Motor neuron (in vitro differentiated cells): ENCODE measurements around the gene CREB3L2. TPM values are rescaled to one million over a fixed set of nuclear protein-coding genes. Genes with fewer than 3 reads are reported as not detected.

Experiments
- ATAC-seq, 8 experiments: fragments of 200-7000 bp; cut with Tn5 transposase; replicated peaks in 6 of 8; 2 replicates each; pipeline ENCODE4 v1.8.0; 2021; ENCODE audit warnings: mild to moderate bottlenecking in 8 of 8, moderate library complexity in 8 of 8
- H3K27ac ChIP-seq, 2 donors: fragments of 250-450 bp; sonication (Bioruptor Pico); 2 replicates each; pipeline ENCODE4 v1.9.0; 2021; ENCODE audit warnings: antibody characterized with exemption in 2 of 2, mild to moderate bottlenecking in 2 of 2, moderate library complexity in 1 of 2
- H3K4me1 ChIP-seq, 2 donors: fragments of 250-450 bp; sonication (Bioruptor Pico); replicated peaks in 1 of 2; 2 replicates each; pipeline ENCODE4 v1.6.1; 2021; ENCODE audit warnings: antibody characterized with exemption in 2 of 2, mild to moderate bottlenecking in 2 of 2, moderate library complexity in 1 of 2
- H3K4me3 ChIP-seq, 5 donors: fragments of 250-450 bp; sonication (Bioruptor Pico); 2 replicates each; pipeline ENCODE4 v1.9.0; 2021; ENCODE audit warnings: antibody characterized with exemption in 5 of 5, mild to moderate bottlenecking in 5 of 5, moderate library complexity in 4 of 5
- whole genome bisulfite sequencing, 10 experiments: fragments of 450-650 bp; shearing (Covaris generic); methylation state at CpG; one replicate each; pipeline ENCODE4 v1.0.0; 2022; 5-methylcytosine and 5-hydroxymethylcytosine counted together
- in situ Hi-C, 9 experiments: fragments of 400-800 bp; cut with MboI; loops; one replicate each; pipeline ENCODE4 v1.15.0; 2021; ENCODE audit warnings: low sequenced_read_pairs in 9 of 9, low pct_unique_long_range_greater_than_20kb in 2 of 9; ENCODE audit not compliant: unreplicated experiment in 9 of 9
- total RNA-seq, 8 experiments: library from RNA; unstranded; fragments of 300-600 nt; gene quantifications; 2 replicates each; pipeline versions ENCODE4 v1.2.3 to v1.2.4, GENCODE V29; 2022

Gene CREB3L2
- total RNA-seq, 8 experiments from 2014 or later, result 2.4 to 33.0 (median 6.4) TPM

DNA sequence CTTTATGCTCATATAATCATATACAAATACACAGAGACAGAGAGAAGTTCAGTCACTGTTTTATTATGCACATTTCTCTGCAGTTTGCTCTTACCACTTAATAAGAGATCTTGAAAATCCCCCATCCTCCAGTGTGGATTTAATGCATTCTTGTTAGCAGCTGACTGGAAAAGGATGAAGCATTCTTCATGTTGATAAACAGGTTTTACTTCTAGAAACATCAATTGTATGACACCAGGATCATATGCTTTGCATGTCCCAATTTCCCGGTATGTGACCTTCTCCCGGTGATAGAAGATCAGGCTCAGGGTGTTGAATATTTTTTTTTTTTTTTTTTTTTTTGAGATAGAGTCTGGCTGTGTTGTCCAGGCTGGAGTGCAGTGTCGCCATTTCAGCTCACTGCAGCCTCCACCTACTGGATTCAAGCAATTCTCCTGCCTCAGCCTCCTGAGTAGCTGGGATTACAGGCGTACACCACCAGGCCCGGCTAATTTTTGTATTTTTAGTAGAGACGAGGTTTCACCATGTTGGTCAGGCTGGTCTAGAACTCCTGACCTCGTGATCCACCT, 6.2 kb upstream of the CREB3L2 start:
- WGBS, 10 experiments, result 59 to 100% (median 92%) methylated on average over 1 to 5 of the region's 7 CpGs; no CpG with 5 or more reads in 1 of the 10 experiments
- in situ Hi-C loops, result loop anchor here in 6 of 9 experiments (5.0 to 25.0 kb wide), 5 partner anchors 96 to 396 kb away; no protein-coding TSS in a partner anchor
- H3K4me3 ChIP-seq, result no peak overlapping the region
- no peak overlapping the region for H3K27ac ChIP-seq
- H3K4me1 ChIP-seq, result peaks cover 0 to 3% of the 10 kb centered on the region in 2 donors
- peak in 1 of 8 experiments; percentile 36 for ATAC-seq

DNA sequence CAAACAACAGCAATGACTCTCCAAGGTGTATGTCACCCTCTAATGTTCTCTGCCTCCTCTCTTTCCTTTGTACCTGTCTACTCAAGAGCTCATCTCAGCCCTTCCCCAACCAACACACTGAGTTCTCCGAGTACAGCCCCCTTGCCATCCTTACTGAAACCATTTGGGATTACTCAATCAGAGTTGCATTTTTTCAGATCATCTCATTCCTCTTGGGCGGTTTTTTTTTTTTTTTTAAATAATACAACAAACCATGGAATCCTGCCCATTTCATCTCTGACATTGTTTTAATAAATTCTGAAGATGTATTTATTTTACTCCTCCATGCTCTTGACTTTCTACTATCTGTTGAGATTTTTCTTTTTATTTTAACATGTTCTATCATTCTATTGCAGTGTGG, 4.2 kb upstream of the CREB3L2 start:
- no peak overlapping the region for H3K27ac ChIP-seq
- in situ Hi-C loops, result loop anchor here in 6 of 9 experiments (5.0 to 25.0 kb wide), 5 partner anchors 94 to 394 kb away; no protein-coding TSS in a partner anchor
- H3K4me3 ChIP-seq, result no peak overlapping the region
- H3K4me1 ChIP-seq, result peaks cover 0 to 3% of the 10 kb centered on the region in 2 donors
- 10 to 100% (median 61%) methylated on average over 2 of the region's 2 CpGs; no CpG with 5 or more reads in 2 of the 10 experiments for WGBS, 10 experiments
- ATAC-seq, result no peak

DNA sequence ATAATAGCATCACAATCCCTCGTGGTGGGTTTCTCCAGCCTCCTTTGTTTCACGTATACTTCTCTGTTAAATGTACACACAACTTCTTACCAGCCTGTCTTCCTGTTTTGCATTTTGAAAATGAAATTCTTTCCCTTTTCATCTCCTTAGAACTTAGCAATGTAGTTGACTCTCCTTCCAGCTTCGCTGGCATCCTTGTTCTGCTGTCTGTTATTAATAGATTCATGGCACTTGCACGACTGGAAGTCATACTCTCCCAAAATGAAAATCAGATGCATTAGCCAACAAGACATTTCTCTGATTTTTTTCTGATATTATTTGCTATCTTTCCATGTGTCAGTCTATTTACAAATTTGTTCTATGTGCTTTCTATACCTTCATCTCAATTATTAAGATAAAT, 3.0 kb upstream of the CREB3L2 start:
- no peak for ATAC-seq
- H3K4me3 ChIP-seq, result no peak overlapping the region
- H3K4me1 ChIP-seq, result peaks cover 0 to 6% of the 10 kb centered on the region in 2 donors
- no peak overlapping the region for H3K27ac ChIP-seq
- in situ Hi-C loops, result loop anchor here in 6 of 9 experiments (5.0 to 25.0 kb wide), 5 partner anchors 93 to 393 kb away; no protein-coding TSS in a partner anchor
- 14 to 100% (median 89%) methylated on average over 2 to 4 of the region's 4 CpGs for WGBS, 10 experiments

DNA sequence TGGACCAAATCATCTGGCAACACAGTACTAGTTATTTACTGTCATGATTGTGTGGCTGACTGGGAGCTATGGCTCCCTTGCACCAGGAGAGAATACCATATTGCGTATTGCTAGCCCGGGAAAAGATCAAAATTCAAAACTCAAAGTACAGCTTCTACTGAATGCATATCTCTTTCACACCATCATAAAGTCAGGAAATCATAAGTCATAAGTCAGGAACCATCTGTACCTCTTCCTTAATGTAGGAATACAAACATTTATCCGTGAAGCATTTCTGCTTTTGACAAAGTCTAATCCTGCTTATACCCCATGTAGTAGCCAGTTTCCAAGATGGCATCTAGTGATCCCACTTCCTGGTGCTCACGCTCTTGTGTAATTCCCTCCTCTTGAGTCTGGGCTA, 2.2 kb upstream of the CREB3L2 start:
- in situ Hi-C loops, result loop anchor here in 6 of 9 experiments (10.0 to 25.0 kb wide), 4 partner anchors 92 to 392 kb away; no protein-coding TSS in a partner anchor

DNA sequence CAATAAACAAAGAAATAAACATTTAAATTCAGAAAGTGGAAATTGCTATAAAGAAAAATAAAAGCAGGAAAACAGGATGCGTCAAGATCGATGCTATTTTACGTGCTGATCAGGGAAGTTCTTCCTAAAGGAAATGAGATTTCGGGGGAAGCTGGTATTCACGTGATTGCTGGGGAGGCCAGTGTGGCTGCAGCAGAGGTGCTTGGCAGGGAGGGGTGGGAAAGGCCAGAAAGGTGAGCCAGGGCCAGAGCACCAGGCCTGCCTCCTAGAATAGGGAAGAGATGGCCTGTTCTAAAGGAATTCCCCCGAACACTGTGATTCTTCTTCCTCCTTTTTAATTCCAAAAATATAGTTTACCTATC, 923 bp upstream of the CREB3L2 start:
- no peak for ATAC-seq
- Histone ChIP-seq H3K4me3 (no peak overlapping the region), H3K4me1 (peaks cover 14 to 18% of the 10 kb centered on the region in 2 donors), H3K27ac (no peak overlapping the region)
- in situ Hi-C loops, result loop anchor here in 6 of 9 experiments (10.0 to 25.0 kb wide), 4 partner anchors 91 to 391 kb away; no protein-coding TSS in a partner anchor
- 63 to 100% (median 84%) methylated on average over 3 to 5 of the region's 6 CpGs; no CpG with 5 or more reads in 1 of the 10 experiments for WGBS, 10 experiments

More for the DNA sequence above, 2.2 kb upstream of the CREB3L2 start:
- peaks cover 9 to 13% of the 10 kb centered on the region in 2 donors for H3K4me1 ChIP-seq
- H3K27ac ChIP-seq, result no peak overlapping the region
- 86 to 100% (median 98%) methylated on average over 1 to 4 of the region's 4 CpGs; no CpG with 5 or more reads in 2 of the 10 experiments for WGBS, 10 experiments
- H3K4me3 ChIP-seq, result no peak overlapping the region
- ATAC-seq, result no peak

DNA sequence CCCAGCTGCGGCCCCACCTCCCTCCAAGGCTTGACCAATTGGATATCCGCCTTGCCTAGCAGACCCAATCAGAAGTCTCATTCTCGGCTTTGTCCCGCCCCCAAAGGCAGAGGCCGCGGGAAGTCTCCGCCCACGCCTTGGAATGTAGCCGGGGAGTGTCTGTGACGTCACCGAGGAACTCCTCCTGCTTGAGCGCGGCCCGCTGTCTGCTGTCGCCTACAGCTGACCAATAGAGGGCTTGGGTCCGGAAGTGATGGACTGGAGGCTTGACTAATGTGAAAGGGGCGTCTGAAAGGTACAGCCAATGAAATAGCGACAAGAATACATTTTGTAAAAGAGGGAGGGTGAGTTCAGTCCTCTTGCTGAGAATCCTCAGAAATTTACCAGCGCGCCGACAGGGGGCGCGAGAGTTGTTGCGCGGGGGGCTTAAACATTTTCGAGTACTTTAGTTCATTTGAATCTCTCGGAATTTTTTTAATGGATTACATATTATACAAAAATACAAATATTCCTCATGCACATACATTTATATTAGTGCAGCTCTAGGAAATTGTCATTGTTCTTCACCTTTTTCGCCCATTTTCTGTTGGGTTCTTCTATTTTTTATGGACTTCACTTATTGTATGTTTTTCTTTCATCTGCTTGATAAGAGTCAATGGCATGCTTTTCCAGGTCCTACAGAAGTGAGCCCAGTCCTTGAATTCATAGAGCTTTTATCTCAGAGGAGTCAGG, 376 bp upstream of the CREB3L2 start:
- Histone ChIP-seq H3K4me1 (peaks cover 14 to 18% of the 10 kb centered on the region in 2 donors), H3K27ac (no peak overlapping the region), H3K4me3 (peak overlapping the region; percentile 50 to 68 (median 61))
- ATAC-seq, result peak; percentile 86 to 94 (median 93)
- WGBS, 10 experiments, result 0 to 13% (median 9%) methylated on average over 2 to 14 of the region's 28 CpGs; no CpG with 5 or more reads in 1 of the 10 experiments
- in situ Hi-C loops, result loop anchor here in 6 of 9 experiments (10.0 to 25.0 kb wide), 4 partner anchors 90 to 390 kb away; no protein-coding TSS in a partner anchor

DNA sequence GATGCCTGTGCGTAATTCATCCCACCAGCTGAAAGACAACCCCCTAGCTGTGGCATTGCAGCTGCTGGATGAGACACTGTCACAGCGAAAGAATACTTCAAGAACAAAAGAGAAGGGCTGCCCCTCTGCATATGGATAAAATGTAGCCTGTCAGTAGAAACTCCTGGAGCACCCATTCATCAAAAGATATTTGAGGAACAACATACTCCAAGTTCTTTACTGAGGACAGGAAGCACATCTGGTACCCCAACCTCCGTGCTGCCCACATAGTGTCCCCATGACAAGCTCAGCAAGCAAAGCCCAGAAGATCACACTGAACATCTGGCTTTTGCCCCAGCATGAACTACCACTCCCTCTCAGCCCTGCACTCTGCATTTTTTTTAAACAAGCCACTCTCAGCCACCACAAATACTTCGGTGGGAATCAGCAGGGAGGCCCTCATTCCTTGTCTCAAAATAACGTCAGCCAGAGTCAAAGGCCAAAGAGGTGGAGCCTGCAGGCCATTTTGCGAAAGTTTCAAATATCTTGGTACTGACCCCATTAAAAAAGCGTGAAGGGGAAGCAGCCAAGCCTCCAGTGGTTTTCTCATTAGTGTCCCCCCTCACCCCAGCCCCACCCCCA, 1.7 kb downstream of the CREB3L2 start:
- WGBS, 10 experiments, result 0 to 8% (median 0%) methylated on average over 1 to 4 of the region's 7 CpGs; no CpG with 5 or more reads in 4 of the 10 experiments
- peak in 2 of 8 experiments; percentile 0 to 6 for ATAC-seq
- in situ Hi-C loops, result loop anchor here in 6 of 9 experiments (10.0 to 25.0 kb wide), 4 partner anchors 88 to 388 kb away; no protein-coding TSS in a partner anchor
- Histone ChIP-seq H3K4me3 (peak overlapping the region; percentile 50 to 68 (median 61)), H3K27ac (peak overlapping the region; percentile 20 to 23), H3K4me1 (peaks cover 14 to 18% of the 10 kb centered on the region in 2 donors)

DNA sequence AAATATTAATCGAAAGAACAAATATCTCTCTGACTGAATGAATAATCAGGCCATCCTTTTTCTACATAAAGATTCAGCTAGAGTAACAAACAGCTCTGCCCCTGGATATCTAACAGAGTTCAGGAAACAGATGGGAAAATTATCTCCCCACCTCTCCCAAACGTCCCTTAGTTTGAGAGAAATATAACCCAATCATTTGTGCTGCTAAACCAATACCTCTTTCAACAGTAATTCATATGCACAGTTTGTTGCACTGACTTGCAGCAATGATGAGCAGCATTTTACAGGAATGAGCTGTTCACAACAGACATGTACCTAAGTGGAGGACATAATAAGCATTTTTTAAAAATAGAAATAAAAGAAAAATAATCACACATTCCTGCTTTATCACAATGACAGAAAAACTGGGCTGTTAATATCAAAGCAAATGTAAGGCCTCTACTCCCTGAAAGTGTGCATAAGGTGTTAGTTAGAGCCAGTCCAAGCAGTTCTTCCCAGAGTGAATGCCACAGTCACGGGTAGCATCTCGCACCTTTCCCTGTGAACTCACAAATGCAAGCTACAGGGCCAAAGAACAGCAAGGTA, 2.3 kb downstream of the CREB3L2 start:
- in situ Hi-C loops, result loop anchor here in 6 of 9 experiments (10.0 to 25.0 kb wide), 4 partner anchors 87 to 387 kb away; no protein-coding TSS in a partner anchor
- Histone ChIP-seq H3K27ac (peak overlapping the region; percentile 20 to 23), H3K4me1 (peaks cover 14 to 18% of the 10 kb centered on the region in 2 donors), H3K4me3 (peak overlapping the region; percentile 50 to 68 (median 61))
- 0 to 80% (median 15%) methylated on average over 1 to 4 of the region's 4 CpGs; no CpG with 5 or more reads in 1 of the 10 experiments for WGBS, 10 experiments
- ATAC-seq, result no peak

DNA sequence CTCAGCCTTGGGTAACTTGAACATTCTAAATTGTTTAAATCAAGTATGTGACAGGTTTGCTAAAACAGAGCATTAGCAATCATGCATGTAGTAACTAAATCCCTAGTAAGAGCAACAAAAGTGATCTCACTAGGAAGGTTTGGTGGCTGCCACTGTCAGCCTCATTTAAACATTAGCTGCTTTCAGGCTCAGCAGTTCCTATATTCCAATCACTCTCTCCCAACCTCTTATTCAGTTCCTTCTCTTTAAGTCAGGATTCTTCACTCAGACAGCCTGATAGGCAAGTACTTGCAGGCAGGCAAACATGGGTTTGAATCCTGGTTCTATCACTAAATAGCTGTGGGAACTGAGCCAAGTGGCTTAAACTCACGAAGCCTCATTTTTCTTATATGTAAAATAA, 3.6 kb downstream of the CREB3L2 start:
- Histone ChIP-seq H3K4me3 (no peak overlapping the region), H3K4me1 (peaks cover 21% of the 10 kb centered on the region in 2 donors), H3K27ac (no peak overlapping the region)
- 0 to 67% (median 0%) methylated on average over 1 of the region's 1 CpG; no CpG with 5 or more reads in 7 of the 10 experiments for WGBS, 10 experiments
- in situ Hi-C loops, result no loop called here
- no peak for ATAC-seq

DNA sequence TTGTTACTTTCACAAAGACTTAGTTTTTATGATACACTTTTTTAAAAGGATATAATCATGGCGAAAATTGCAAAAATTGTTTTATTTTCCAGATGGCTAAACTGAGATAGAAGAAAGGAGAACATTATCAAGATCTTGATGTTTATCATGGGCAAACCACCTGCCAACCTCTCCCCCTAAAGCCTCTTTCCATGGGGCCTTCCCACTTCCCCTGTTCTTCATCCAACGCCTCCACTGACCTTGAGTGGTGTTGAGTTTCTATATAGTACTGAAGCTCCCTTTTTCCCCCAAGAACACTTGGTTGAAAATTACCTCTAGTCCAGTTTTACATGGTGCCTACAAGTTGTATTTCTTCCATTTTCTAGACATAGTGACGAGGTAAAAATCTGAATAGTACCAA, 5.0 kb downstream of the CREB3L2 start:
- no peak overlapping the region for H3K27ac ChIP-seq
- WGBS, 10 experiments, result 40 to 100% (median 86%) methylated on average over 1 to 3 of the region's 3 CpGs
- ATAC-seq, result no peak
- H3K4me3 ChIP-seq, result no peak overlapping the region
- peaks cover 21% of the 10 kb centered on the region in 2 donors for H3K4me1 ChIP-seq
- in situ Hi-C loops, result no loop called here

DNA sequence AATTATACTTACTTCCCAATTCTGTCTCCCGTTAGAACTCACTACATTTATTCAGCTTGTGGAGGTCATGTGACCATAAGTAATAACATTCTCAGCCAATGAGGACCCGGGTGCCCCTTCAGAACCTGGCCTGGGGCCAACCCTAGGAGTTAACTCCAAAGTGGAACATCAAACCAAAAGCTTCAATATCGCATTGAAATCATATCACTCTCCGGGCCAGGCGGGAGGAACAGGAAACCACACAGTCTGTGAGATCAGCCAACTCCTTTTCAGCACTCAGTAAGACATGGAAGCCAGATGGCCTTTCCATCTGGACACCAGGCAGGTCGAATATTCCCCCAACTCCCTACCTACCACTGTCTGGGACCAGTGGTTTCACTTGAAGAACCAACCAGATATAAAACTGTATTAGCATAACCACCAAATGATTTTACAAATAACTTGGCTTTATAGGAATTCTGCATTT, 5.5 kb downstream of the CREB3L2 start:
- ATAC-seq, result peak in 2 of 8 experiments; percentile 4 to 5
- Histone ChIP-seq H3K27ac (no peak overlapping the region), H3K4me1 (peaks cover 21% of the 10 kb centered on the region in 2 donors), H3K4me3 (no peak overlapping the region)
- 0 to 100% (median 20%) methylated on average over 1 to 6 of the region's 6 CpGs; no CpG with 5 or more reads in 3 of the 10 experiments for WGBS, 10 experiments
- in situ Hi-C loops, result no loop called here

DNA sequence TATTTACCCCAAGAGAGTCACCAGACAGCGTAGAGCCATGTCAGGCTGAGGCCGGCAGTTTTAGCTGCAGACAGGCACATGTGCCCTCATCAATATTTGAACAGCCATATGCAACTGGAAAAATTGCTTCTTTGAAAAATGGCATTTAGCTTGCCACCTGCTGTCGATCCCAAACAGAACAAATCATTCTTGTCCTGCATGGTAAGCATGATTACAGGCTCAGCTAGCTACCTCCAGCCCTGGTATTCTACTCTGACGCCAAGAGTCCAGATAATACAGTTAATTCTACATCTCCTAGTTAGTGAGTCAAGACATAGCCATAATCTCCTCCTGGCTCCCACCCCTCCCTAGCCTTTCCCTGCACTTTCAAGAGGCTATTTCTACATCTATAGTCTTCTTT, 7.7 kb downstream of the CREB3L2 start:
- WGBS, 10 experiments, result 43 to 100% (median 90%) methylated on average over 1 to 4 of the region's 4 CpGs; no CpG with 5 or more reads in 3 of the 10 experiments
- H3K27ac ChIP-seq, result peak overlapping the region; percentile 22 to 44
- H3K4me1 ChIP-seq, result peaks cover 11 to 14% of the 10 kb centered on the region in 2 donors
- in situ Hi-C loops, result no loop called here
- no peak overlapping the region for H3K4me3 ChIP-seq
- ATAC-seq, result peak in 4 of 8 experiments; percentile 36 to 70 (median 48)
